PC-3 (cell line): ENCODE data around the gene FAM117B. TPM values are rescaled to one million over a fixed set of nuclear protein-coding genes. Genes with fewer than 3 reads are reported as not detected.

ENCODE experiments used
- ATAC-seq: fragments of 200-7000 bp; cut with Tn5 transposase; 2 replicates; pipeline ENCODE4 v1.9.1; 2020; ENCODE audit warnings: mild to moderate bottlenecking, moderate library complexity
- BruUV-seq: library from RNA; stranded (reverse); fragments of 400-500 nt; replicated peaks from 2 replicates; lab custom pipeline; 2021; lab: Mats Ljungman, UMichigan
- CTCF ChIA-PET: fragments of 300-600 bp; sonication (Branson Sonifier 250); formaldehyde crosslinking; loops from one replicate; lab custom pipeline; 2022; ENCODE audit warnings: antibody characterized with exemption; lab: Charles Lee
- POLR2A ChIA-PET: fragments of 300-600 bp; sonication (Branson Sonifier 250); formaldehyde crosslinking; loops from one replicate; lab custom pipeline; 2022; ENCODE audit warnings: antibody characterized with exemption; ENCODE audit not compliant: unreplicated experiment; lab: Charles Lee
- DNase-seq: peaks from one replicate; pipeline ENCODE4 v3.0.0-alpha.2; 2015
- H2AFZ ChIP-seq: fragments of 300-600 bp; sonication (generic); 2 replicates; pipeline ENCODE4 v1.6.0; 2016; ENCODE audit warnings: antibody characterized with exemption, low read length
- H3F3A ChIP-seq: fragments of 300-600 bp; sonication (generic); one replicate; pipeline ENCODE4 v1.6.0; 2017; ENCODE audit warnings: antibody characterized with exemption, low read length, control low read depth, mild to moderate bottlenecking; ENCODE audit not compliant: unreplicated experiment
- H3K27ac ChIP-seq: fragments of 300-600 bp; sonication (generic); 2 replicates; pipeline ENCODE4 v1.5.1; 2016; ENCODE audit warnings: mild to moderate bottlenecking, low read length
- H3K27me3 ChIP-seq: fragments of 300-600 bp; sonication (generic); 2 replicates; pipeline ENCODE4 v1.6.1; 2016; ENCODE audit warnings: low read length, mixed read lengths
- H3K36me3 ChIP-seq: fragments of 300-600 bp; sonication (generic); 2 replicates; pipeline ENCODE4 v1.6.1; 2016; ENCODE audit warnings: low read depth, mixed run types, low read length, mixed read lengths
- H3K4me1 ChIP-seq: fragments of 300-600 bp; sonication (generic); 2 replicates; pipeline ENCODE4 v1.5.1; 2016; ENCODE audit warnings: low read length; ENCODE audit not compliant: insufficient read depth
- H3K4me2 ChIP-seq: fragments of 300-600 bp; sonication (generic); 2 replicates; pipeline ENCODE4 v1.6.0; 2016; ENCODE audit warnings: low read length
- H3K4me3 ChIP-seq: fragments of 300-600 bp; sonication (generic); 2 replicates; pipeline ENCODE4 v1.5.1; 2016; ENCODE audit warnings: mild to moderate bottlenecking, low read length, mixed read lengths
- H3K79me2 ChIP-seq: fragments of 300-600 bp; sonication (generic); 2 replicates; pipeline ENCODE4 v1.6.1; 2017; ENCODE audit warnings: low read length, mixed read lengths
- H3K9ac ChIP-seq: fragments of 300-600 bp; sonication (generic); 2 replicates; pipeline ENCODE4 v1.6.0; 2016; ENCODE audit warnings: mild to moderate bottlenecking, low read length
- H3K9me2 ChIP-seq: fragments of 300-600 bp; sonication (generic); replicated peaks from 2 replicates; pipeline ENCODE4 v1.6.1; 2016; ENCODE audit warnings: mixed run types, low read length, mixed read lengths
- H3K9me3 ChIP-seq: fragments of 300-600 bp; sonication (generic); 2 replicates; pipeline ENCODE4 v1.6.1; 2016; ENCODE audit warnings: low read length, mixed read lengths
- H4K20me1 ChIP-seq: fragments of 300-600 bp; sonication (generic); 2 replicates; pipeline ENCODE4 v1.6.1; 2016; ENCODE audit warnings: low read length, mixed read lengths
- EZH2 ChIP-seq: fragments of 300-600 bp; sonication (generic); IDR thresholded peaks from one replicate; pipeline ENCODE4 v1.6.1; 2017; ENCODE audit warnings: antibody characterized with exemption, mild to moderate bottlenecking, low read length; ENCODE audit not compliant: unreplicated experiment
- EZH2phosphoT487 ChIP-seq: fragments of 300-600 bp; sonication (generic); IDR thresholded peaks from 2 replicates; pipeline ENCODE4 v1.6.1; 2018; ENCODE audit warnings: mild to moderate bottlenecking, antibody characterized with exemption, low read length, borderline replicate concordance
- intact Hi-C: fragments of 100-400 bp; cut with micrococcal nuclease; formaldehyde crosslinking; loops from 2 replicates; pipeline ENCODE4 v1.9.0; 2023
- total RNA-seq: library from RNA; depleted of rRNA; stranded (reverse); fragments of >200 nt; gene quantifications from 2 replicates; pipeline ENCODE4 v1.2.3, GENCODE V29; 2014
- TF ChIP-seq, protein P1 (sequence below): fragments of 300-600 bp; sonication (generic); conservative IDR thresholded peaks from 2 replicates; pipeline ENCODE4 v1.5.1; 2017; ENCODE audit warnings: antibody characterized with exemption, low read depth, mild to moderate bottlenecking, low read length

Gene FAM117B
- total RNA-seq, 1 experiment from 2014 or later = 2.2 TPM

- no peak overlapping the region for H3K4me3 ChIP-seq
- no peaks in the 10 kb centered on the region for H3K27me3 ChIP-seq
- intact Hi-C loops = no loop called here
- H3K9me2 ChIP-seq = no peaks in the 10 kb centered on the region
- no peak overlapping the region for H3K27ac ChIP-seq
- no peaks in the 10 kb centered on the region for H3F3A ChIP-seq
- no peaks in the 10 kb centered on the region for H3K36me3 ChIP-seq
- no peaks in the 10 kb centered on the region for H3K79me2 ChIP-seq
- H2AFZ ChIP-seq = peak overlapping the region; percentile 46; the same call in 1 of the 2 replicates
- H3K4me1 ChIP-seq = no peaks in the 10 kb centered on the region
- ChIA-PET POLR2A (no interaction called here), CTCF (no interaction called here)
- ATAC-seq (no peak), DNase-seq (no peak)
- no peaks in the 10 kb centered on the region for H3K9me3 ChIP-seq
- H4K20me1 ChIP-seq = no peaks in the 10 kb centered on the region
- TF ChIP-seq EZH2phosphoT487 (no peak), EZH2 (no peak)
- TF ChIP-seq, protein P1, sequence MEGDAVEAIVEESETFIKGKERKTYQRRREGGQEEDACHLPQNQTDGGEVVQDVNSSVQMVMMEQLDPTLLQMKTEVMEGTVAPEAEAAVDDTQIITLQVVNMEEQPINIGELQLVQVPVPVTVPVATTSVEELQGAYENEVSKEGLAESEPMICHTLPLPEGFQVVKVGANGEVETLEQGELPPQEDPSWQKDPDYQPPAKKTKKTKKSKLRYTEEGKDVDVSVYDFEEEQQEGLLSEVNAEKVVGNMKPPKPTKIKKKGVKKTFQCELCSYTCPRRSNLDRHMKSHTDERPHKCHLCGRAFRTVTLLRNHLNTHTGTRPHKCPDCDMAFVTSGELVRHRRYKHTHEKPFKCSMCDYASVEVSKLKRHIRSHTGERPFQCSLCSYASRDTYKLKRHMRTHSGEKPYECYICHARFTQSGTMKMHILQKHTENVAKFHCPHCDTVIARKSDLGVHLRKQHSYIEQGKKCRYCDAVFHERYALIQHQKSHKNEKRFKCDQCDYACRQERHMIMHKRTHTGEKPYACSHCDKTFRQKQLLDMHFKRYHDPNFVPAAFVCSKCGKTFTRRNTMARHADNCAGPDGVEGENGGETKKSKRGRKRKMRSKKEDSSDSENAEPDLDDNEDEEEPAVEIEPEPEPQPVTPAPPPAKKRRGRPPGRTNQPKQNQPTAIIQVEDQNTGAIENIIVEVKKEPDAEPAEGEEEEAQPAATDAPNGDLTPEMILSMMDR = no peak
- no peak overlapping the region for H3K9ac ChIP-seq
- no peak overlapping the region for H3K4me2 ChIP-seq
- no TSS peak for BruUV-seq
These were observed 7.7 kb upstream of the FAM117B start for GRCh38 chr2:202627042-202627441.

DNA sequence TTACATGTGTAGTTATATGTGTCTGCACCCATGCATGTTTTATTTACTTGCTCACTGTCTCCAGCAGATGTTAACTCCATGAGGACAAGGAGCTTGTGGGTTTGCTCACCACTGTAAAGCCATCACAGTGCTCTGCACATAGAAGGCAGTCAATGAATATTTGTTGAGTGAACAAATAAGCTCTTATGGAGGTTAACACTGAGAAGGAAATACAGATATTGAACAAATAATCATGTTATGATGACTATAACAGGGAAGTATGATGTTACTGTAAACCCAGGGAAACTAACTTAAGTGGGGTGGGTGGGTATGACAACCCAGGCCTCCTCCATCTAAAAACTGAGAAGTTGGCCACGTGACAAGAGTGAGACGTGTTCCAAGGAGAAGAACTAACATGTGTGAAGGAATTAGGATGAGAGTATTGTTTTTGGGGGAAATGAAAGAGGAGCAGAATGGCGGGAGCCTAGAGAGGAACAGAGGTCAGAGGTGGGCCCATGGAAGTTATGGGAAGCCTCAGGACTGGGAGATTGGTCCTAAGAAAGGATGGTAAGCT is 6.0 kb upstream of the FAM117B start:
- H3F3A ChIP-seq = no peaks in the 10 kb centered on the region
- no peak for DNase-seq
- H3K27me3 ChIP-seq = no peaks in the 10 kb centered on the region
- BruUV-seq = no TSS peak
- CTCF ChIA-PET = no interaction called here
- H3K36me3 ChIP-seq = no peaks in the 10 kb centered on the region
- no peak overlapping the region for H3K27ac ChIP-seq
- no peaks in the 10 kb centered on the region for H3K9me2 ChIP-seq
- H4K20me1 ChIP-seq = no peaks in the 10 kb centered on the region
- intact Hi-C loops = no loop called here
- H3K4me1 ChIP-seq = peaks cover under 1% of the 10 kb centered on the region; the same call in 1 of the 2 replicates
- no peak for ATAC-seq
- no peak overlapping the region for H2AFZ ChIP-seq
- no peaks in the 10 kb centered on the region for H3K79me2 ChIP-seq
- H3K9me3 ChIP-seq = no peaks in the 10 kb centered on the region
- POLR2A ChIA-PET = interaction anchor here (0.6 kb wide), 1 partner anchor 364 kb away, joined by 3 read pairs; no protein-coding TSS in a partner anchor
- H3K9ac ChIP-seq = no peak overlapping the region
- H3K4me3 ChIP-seq = no peak overlapping the region
- no peak for TF ChIP-seq EZH2
- TF ChIP-seq, protein P1 = no peak
- no peak for TF ChIP-seq EZH2phosphoT487
- H3K4me2 ChIP-seq = no peak overlapping the region

GRCh38 chr2:202632682-202633290 is 2.0 kb upstream of the FAM117B start:
- Histone ChIP-seq H3K27me3 (no peaks in the 10 kb centered on the region), H3K4me3 (no peak overlapping the region), H3K4me1 (peaks cover 20% of the 10 kb centered on the region), H3F3A (no peaks in the 10 kb centered on the region), H2AFZ (no peak overlapping the region), H3K9ac (no peak overlapping the region), H3K79me2 (peaks cover 16% of the 10 kb centered on the region), H4K20me1 (no peaks in the 10 kb centered on the region), H3K9me3 (no peaks in the 10 kb centered on the region), H3K36me3 (no peaks in the 10 kb centered on the region), H3K4me2 (no peak overlapping the region), H3K9me2 (no peaks in the 10 kb centered on the region), H3K27ac (no peak overlapping the region)
- ChIA-PET CTCF (no interaction called here), POLR2A (no interaction called here)
- BruUV-seq = no TSS peak
- ATAC-seq (no peak), DNase-seq (no peak)
- TF ChIP-seq EZH2phosphoT487 = no peak
- TF ChIP-seq, protein P1 = no peak
- TF ChIP-seq EZH2 = no peak
- intact Hi-C loops = no loop called here
